Stimulated activated CD4-positive, alpha-beta T cell treated with anti-CD3 and anti-CD28 coated beads, Interleukin-1b, Interleukin-23, amount 100 ng/mL, for 1 hour (primary cell): ENCODE data around the gene ZNF283.
"Not testable (repeated sequence)": the region's sequence is repeated elsewhere in the genome, so short reads cannot be mapped to it uniquely, and the experiment has no call there.

Experiments
- DNase-seq, 2 donors: peaks; one replicate each; pipeline ENCODE4 v3.0.0-alpha.2; 2020; ENCODE audit warnings: low read depth in 2 of 2

Gene ZNF283

DNA sequence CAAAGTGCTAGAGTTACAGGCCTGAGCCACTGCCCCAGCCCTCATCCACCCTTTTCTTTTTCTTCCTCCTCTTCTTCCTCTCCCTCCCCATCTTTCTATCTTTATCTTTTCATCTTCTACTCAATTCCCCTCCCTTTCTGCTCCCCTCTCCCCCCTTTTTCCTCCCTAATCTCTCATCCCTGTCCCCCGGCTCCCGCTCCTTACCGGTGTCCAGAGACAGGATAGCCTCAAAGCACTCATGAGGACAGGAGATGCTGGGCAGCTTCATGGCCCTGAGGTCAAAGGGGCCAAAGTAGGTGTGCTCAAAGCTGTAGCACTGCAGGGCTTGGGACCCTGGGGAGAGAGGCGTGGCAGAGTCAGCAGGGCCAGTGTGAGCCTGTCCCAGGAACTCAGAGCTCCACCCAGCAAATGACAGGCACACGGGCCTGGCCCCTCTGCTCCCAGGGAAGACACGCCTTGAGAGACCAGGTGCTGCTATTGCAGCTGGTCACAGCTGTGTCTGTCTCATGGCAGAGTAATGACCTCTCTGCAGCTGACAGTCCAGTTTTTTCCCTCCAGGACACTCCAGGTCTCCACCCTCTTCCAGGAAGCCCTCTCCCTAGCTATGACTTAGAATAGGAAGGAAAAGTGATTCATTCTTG, 27.5 kb upstream of the ZNF283 start:
- DNase-seq = no peak

- DNase-seq = no peak
These were observed 24.7 kb upstream of the ZNF283 start, which contains the start of gene LYPD5 for GRCh38 chr19:43802216-43802951. LYPD5 (minus strand) TSS chr19:43802447; CDS start chr19:43802380, 67 bp downstream.

DNA sequence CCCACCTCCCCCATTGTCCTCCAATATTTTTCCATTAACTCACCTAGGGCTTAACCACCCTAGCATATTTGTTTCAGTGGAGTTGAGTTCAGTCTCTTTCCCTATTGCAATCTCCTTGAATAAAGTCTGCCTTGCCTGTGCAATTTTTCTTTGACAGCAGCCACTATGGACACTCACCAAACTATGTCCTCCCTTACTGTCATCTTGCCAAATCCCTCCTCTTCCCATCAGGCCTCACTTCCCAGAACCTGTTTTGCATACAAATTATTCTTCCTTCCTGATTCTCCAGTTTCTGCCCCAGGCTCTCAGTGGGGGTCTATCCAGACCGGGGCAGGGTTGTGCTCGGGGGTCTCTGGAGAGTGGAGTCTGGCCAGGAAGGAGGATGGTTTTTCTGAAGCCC, 22.7 kb upstream of the ZNF283 start:
- no peak for DNase-seq

GRCh38 chr19:43806401-43806800, 20.7 kb upstream of the ZNF283 start:
- not testable (repeated sequence) for DNase-seq

DNA sequence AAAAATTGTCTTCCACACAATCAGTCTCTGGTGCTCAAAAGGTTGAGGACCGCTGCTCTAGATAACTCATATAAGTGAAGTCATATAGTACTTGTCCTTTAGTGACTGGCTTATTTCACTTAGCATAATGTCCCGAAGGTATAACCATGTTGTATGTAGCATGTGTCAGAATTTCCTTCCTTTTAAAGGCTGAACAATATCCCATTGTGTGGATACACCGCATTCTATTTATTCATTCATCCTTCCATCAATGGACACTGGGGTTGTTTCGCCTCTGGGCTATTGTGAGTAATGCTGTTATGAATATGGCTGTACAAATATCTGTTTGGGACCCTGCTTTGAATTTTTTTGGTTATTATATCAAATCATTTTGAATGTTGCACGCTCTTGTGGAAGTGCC, 20.3 kb upstream of the ZNF283 start:
- no peak for DNase-seq

DNA sequence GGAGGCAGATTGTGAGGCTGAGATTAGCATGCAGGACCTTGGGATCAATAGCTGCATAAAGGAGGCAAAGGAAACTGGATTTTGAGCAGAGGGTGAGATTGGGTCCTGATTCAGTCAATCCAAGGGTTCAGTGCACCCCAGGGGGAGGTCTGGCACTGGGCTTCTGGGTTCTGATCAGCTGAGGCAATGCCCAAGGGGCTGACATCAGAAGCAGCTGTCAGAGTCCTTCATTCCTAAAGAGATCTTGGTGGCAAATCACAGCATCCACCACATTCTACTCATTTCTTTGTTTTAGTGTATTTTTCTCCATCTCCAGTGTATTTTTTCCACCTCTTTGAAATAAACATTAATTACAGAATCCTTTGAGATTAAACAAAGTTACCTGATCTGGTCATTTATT, 19.5 kb upstream of the ZNF283 start:
- no peak for DNase-seq

DNA sequence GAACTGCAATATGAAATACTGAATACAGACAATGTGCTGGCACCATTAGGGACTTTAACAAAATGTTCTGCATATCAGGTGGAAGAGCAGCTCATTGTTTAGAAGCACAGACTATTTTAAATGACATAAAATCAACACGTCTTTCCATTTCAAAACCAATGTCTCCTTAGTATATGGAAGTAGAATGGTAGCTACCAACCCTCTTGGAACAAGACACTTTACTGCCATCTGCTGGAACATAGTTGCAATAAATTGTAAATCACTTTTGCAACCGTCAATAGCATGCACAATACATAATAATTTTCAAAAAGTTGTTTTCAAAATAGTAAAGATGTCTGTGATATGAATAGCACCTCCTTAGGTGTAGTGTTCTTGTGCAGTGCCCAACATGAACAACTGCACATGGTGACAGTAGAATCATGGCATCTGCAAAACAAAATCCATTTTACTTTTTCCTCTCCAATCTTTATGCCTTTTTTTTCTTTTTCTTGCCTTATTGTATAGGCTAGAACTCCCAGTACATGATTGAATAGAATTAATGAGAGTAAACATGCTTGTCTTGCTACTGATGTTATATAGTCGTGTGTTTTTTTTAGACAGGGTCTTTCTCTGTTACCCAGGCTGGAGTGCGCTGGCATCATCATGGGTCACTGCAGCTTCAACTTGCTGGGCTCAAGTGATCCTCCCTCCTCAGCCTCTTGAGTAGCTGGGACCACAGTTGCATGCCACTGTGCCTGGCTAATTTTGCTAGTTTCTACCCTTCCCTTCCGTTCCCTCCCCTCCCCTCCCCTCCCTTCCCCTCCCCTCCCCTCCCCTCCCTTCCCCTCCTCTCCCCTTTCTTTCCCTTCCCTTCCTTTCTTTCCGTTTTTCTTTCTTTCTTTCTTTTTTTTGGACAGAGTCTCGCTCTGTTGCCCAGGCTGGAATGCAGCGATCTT, 17.1 kb upstream of the ZNF283 start:
- no peak for DNase-seq

DNA sequence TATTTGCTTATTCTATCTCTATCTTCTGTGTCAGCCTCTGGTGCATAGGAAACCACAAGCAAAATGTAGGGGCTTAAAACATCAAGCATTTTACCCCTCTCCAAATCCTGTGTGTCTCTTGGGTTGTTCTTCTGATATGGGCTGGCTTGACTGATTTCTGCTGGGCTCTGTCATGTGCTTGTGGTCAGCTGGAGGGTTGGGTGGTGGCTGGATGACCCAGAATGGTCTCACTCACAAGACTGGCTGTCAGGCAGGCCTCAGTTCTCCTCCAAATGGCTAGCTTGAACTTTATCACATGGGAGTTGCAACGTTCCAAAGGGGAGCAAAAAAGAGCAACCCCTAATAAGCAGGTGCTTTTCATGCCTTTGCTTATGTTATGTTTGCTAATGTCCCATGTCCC, 15.3 kb upstream of the ZNF283 start:
- no peak for DNase-seq

GRCh38 chr19:43812259-43812658, 14.9 kb upstream of the ZNF283 start:
- DNase-seq = no peak

DNA sequence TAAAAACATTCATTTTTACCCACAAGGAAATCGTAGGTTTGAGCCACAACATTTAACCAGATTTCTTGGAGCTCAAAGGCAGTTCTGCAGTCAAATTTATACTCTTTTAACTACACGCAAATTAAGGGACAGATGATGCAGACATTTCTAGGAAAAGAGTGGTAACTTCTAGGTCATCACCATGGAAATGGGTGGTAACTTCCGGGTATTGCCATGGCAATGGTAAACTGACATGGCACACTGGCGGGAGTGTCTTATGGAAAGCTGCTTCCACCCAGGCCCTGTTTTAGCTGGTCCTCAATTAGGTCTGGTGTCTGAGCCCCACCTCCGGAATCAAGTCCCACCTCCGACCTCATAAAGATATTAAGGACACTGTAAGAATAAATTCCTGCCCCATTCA, 14.4 kb upstream of the ZNF283 start:
- DNase-seq = no peak

DNA sequence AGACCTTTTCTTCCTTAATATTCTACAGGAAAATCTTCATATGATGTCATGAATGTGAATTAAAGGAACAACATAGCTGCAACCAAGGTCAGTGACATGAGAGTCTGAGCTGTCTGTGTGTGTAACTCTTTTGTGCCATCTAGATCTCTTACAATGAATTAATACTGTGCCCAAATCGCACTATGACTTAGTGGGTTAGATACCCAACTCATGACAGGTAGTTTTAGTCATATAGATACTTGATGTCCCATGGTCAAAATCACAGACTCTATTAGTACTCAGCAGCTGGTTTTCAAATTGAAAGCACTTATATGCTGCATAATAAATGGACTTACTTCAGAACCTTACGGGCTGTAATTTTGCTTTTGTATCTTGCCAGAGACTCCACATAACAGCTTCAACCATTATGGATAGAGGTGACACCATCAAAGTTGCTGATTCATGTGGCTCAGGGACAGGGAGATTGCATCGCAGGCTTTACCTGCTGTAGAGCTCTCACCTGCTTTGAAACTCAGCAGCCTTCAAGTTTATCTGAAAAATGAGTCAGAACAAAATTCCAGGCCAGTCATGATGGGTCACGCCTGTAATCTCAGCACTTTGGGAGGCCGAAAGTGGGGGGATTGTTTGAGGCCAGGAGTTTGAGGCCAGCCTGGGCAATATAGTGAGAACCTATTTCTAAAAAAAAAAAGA, 12.3 kb upstream of the ZNF283 start:
- no peak for DNase-seq

- DNase-seq = not testable (repeated sequence)
These were observed 9.7 kb upstream of the ZNF283 start for GRCh38 chr19:43817454-43817853.

DNA sequence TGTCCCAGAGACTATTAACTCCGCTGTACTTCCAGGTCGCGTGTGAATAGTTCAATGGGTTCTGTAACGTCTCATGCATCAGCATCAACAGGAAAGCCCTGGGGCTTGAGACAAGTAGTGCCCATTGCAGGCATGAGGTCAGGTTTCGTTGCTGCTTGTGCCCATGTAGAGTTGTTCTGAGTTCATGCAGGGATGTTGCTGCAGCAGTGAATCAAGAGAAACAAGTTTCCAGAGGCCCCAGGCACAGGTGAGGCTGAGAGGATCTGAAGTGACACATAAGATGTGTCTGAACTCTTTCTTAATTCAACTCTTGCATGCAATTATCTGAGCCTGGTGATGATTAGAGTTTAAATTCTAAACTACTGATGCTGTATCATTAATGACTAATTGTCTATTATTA, 8.6 kb upstream of the ZNF283 start:
- no peak for DNase-seq

- DNase-seq = no peak
These were observed 6.8 kb upstream of the ZNF283 start for GRCh38 chr19:43820098-43820883.

DNA sequence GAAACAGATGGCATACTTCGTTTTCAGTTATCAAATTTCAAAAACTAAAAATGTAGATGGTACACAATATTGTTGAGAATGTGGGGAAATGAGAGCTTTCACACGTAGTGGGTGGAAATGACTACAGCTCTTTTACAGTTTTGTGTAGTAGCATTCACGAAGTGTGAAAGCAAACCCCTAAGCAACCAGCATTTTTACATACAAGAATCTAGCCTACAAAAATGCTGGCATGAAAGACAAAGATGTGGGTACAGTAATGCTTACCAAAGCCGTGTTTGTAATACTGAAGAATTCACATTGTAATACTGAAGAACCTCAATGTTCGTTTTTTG, 6.3 kb upstream of the ZNF283 start:
- no peak for DNase-seq

GRCh38 chr19:43823856-43824255, 3.3 kb upstream of the ZNF283 start:
- not testable (repeated sequence) for DNase-seq

GRCh38 chr19:43824572-43824971, 2.5 kb upstream of the ZNF283 start:
- DNase-seq = not testable (repeated sequence)

GRCh38 chr19:43839139-43839538, 12.0 kb downstream of the ZNF283 start:
- DNase-seq = no peak

- DNase-seq = no peak
These were observed 14.9 kb downstream of the ZNF283 start for GRCh38 chr19:43842007-43842406.

DNA sequence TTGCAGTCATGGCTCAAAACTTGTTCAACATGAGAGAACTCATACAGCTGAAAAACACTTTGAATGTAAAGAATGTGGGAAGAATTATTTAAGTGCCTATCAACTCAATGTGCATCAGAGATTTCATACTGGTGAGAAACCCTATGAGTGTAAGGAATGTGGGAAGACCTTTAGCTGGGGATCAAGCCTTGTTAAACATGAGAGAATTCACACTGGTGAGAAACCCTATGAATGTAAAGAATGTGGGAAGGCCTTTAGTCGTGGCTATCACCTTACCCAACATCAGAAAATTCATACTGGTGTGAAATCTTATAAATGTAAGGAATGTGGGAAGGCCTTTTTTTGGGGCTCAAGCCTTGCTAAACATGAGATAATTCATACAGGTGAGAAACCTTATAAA, 20.1 kb downstream of the ZNF283 start:
- no peak for DNase-seq

GRCh38 chr19:43847884-43848283, 20.8 kb downstream of the ZNF283 start:
- no peak for DNase-seq
